ENCODE measurements around the gene OR2M5.

GRCh38 chr1:248158758-248159157 is 13.8 kb downstream of the OR2M5 start:
- no peak for TF ChIP-seq CTCF (IDR thresholded peaks at IDR 0.05)
- TF ChIP-seq POLR2A (IDR thresholded peaks at IDR 0.05): no peak
